ENCODE measurements around the gene HOXA2.

The HOXA2 gene

GRCh38 chr7:27142580-27143022, 40.1 kb upstream of the HOXA2 start:
- no peak for DNase-seq
- in situ Hi-C loops (cut with MboI; ENCODE audit: low pct_unique_long_range_greater_than_20kb, low sequenced_read_pairs) = no loop called here

DNA sequence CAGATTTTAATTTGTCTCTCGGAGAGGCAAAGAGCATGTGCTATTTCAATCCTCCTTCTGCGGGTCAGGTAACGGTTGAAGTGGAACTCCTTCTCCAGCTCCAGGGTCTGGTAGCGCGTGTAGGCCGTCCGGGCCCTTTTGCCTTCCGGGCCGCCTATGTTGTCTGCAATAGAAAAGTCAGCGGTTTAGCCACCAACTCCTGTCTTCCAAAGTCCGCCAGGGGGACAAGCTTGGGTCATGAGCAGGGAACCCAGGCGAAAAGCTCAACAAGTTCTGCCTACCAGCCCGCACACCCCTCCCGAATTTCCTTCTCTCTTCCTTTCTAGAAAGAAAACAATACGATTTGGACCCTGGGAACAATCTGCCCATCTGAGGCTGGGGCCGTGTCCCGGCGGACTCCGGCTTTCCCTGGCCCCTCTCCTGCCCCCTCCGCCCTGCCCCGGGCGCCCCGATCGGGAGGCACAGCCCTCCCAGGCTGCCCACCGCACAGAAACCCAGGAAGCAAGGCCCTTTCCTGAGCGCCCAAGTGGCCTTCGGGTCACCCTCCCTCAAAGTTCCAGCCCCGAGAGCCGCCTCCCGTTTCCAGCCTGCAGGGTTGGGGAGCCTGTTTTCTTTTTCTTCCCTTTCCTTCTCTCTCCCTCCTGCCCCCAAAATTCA, 39.6 kb upstream of the HOXA2 start:
- in situ Hi-C loops (cut with MboI; ENCODE audit: low pct_unique_long_range_greater_than_20kb, low sequenced_read_pairs) = no loop called here
- no peak for DNase-seq

DNA sequence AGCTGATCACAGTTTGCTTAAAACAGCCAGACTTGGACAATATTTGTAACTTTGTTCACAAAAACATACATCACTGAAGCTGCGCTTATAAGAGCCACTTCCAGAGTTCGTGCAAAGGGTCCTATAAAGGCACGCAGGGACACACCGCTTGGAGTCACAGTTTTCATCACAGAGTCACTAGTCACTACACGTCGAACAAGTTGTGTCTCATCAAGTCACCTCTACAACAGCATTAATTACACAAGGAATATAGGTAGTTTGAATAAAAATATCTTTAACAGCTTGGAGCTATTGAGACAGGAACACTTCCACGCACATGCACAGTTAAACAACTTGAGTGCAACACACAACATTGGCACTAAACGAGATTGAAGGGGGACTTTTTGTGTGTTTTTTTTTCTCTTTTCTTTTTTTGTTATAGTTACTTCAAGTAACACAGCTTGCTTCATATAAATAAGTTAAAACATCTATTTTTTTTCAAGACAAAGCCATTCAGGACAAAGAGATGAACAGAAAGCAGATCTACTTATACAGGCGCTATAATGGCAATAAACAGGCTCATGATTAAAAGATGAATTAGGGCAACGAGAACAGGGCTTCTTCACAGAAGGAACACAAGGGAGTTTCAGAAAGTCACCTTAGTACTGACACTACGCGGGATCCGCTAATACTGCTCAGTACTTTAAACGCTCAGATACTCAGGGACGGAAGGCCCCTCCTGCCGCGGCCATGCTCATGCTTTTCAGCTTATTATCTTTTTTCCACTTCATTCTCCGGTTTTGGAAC, 38.8 kb upstream of the HOXA2 start:
- no peak for DNase-seq
- in situ Hi-C loops (cut with MboI; ENCODE audit: low pct_unique_long_range_greater_than_20kb, low sequenced_read_pairs) = no loop called here

GRCh38 chr7:27140126-27140857, 37.8 kb upstream of the HOXA2 start:
- no peak for DNase-seq
- in situ Hi-C loops (cut with MboI; ENCODE audit: low pct_unique_long_range_greater_than_20kb, low sequenced_read_pairs) = no loop called here

DNA sequence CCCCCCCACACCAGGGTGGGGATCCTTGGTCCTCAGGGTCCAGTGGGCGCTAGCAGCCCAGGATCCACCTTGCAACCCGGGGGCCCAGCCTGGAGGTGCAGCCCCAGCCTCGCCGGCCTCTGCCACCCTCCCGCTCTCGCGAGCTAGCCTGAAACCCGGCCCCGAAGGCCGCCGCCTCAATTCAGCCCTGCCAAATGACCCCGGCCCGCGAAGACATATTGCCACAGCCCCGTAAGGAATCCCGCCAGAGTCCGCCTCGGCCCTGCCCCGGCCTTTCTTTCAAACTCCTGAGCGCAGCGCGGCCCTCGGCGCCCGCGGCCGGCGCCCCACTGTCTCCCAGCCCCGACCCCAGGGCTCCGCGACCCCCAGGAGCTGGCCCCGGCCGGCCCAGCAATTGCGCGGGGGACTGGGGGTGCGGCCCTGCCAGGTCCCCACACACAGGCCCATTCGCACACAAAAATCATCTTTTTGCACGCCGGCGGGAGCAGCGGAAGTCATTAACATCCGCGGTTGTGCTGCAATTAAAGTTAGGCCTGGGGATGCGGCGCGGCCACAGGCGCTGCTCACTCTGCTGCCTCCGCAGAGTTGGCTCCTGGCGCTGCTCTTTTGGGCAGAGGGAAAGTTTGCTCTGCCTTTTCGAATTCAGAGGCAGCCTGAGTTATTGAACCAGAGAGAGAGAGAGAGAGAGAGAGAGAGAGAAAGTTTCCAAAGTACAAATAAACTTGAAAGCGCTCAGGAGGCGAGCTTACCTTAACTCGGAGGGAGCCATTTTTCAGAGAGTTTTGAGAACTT, 37.0 kb upstream of the HOXA2 start:
- in situ Hi-C loops (cut with MboI; ENCODE audit: low pct_unique_long_range_greater_than_20kb, low sequenced_read_pairs) = no loop called here
- DNase-seq = no peak

- in situ Hi-C loops (cut with MboI; ENCODE audit: low pct_unique_long_range_greater_than_20kb, low sequenced_read_pairs) = no loop called here
- no peak for DNase-seq
Observed at GRCh38 chr7:27138985-27139333, 36.5 kb upstream of the HOXA2 start.

DNA sequence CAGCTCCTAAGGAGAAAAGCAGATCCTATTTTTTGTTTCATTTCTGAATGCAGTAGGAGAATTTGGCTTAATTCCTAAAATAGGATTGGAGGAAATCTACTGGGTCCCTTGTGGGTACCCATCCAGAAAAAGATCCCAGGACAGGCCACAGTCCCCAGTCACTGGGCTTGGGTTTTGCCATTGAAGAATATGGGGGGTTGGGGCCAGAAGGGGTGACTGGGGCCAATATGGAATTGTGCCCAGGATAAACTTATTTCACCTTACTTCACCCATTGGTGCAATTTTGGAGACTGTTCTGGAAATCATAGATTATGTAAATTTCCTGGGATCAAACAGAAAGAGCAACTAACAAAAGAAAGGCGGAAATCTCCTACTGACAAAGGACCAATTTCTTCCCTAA, 36.0 kb upstream of the HOXA2 start:
- in situ Hi-C loops (cut with MboI; ENCODE audit: low pct_unique_long_range_greater_than_20kb, low sequenced_read_pairs) = no loop called here
- DNase-seq = no peak

DNA sequence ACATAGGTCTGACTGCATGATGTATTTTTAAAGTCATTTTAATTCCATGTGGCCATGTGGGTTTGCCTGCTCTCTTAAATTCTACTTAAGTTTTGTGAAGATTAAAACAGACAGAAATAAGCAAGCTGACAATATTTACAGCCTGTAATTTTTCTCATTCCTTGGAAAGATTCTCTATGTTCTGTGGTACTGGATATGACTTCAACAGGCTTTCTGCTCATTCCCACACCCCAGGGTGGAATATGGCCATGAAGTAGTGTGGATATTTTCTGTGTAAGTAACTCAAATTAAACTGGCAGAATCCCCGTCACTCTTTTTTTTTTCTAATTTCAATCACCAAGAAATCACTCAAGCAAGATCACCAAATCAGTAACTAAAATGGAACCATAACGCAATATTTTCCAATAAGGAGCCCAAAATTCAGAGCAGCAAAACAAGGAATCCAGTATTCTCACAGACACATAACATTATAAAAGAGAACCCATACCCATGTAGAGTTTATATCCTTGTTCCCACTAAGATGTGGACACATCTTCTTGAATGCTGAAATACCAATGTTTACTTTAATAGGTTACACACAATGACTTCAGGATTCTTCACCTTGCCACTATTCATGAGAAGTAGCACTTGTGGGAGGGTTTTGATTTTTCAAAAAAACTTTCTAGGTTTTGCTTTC, 35.3 kb upstream of the HOXA2 start:
- in situ Hi-C loops (cut with MboI; ENCODE audit: low pct_unique_long_range_greater_than_20kb, low sequenced_read_pairs) = no loop called here
- no peak for DNase-seq

DNA sequence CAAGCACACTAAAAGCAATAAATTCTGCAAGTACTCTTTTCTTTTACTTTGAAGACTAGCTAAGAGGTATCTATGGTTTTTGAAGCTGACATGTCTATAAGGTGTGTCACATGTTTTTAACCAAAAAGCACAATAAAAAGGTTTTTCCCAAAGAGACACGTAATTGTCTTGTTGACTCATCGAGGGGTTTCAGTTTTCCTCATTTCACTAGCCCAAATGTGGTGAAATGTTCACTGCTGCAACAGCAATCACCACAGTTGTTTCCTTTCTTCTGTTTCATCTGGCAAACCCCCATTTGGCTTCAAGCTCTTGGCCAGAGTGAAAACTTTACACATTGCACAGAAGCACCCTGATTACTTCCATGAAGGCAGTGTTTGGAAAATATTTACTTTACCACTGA, 31.9 kb upstream of the HOXA2 start:
- peak; percentile 24 for DNase-seq
- in situ Hi-C loops (cut with MboI; ENCODE audit: low pct_unique_long_range_greater_than_20kb, low sequenced_read_pairs) = no loop called here

- in situ Hi-C loops (cut with MboI; ENCODE audit: low pct_unique_long_range_greater_than_20kb, low sequenced_read_pairs) = no loop called here
- no peak for DNase-seq
Observed at GRCh38 chr7:27133409-27134231, 31.1 kb upstream of the HOXA2 start.

DNA sequence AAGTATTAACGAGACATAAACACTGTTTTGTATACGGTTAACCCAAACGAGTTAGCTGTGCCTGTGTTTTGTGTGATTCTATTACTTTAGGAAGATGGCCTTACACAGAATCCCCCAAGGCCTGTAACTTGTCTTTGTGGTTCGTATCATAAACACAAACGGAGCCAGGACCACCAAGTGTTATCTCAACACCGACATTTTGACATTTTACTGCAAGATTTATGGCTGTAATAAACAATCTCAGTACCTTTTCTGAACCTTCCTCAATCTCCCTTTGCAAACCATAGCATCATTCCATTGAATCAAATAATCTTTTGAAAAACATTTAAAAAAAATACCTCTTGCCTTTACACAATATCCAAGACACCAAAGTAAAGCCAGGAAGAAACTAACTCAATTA, 30.5 kb upstream of the HOXA2 start:
- in situ Hi-C loops (cut with MboI; ENCODE audit: low pct_unique_long_range_greater_than_20kb, low sequenced_read_pairs) = no loop called here
- DNase-seq = no peak

DNA sequence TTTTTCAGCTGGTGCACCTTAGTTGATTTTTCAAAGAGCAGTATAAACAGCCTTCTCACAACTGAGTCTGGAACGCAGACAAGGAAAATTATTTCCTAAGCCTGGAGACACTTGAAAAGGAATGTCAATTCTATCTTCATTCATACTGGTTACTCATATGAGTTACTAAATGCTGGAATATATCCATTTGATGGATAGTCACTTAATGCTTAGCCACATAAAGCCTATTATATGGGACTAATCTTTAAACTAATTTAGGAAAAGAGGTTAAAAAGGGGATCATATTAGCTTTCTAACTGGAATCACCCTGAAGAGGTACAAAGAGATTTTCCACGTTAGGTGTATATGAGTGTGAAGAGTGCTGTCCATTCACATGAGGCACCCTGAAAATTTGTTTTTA, 29.7 kb upstream of the HOXA2 start:
- DNase-seq = no peak
- in situ Hi-C loops (cut with MboI; ENCODE audit: low pct_unique_long_range_greater_than_20kb, low sequenced_read_pairs) = no loop called here

GRCh38 chr7:27131390-27131819, 28.9 kb upstream of the HOXA2 start:
- in situ Hi-C loops (cut with MboI; ENCODE audit: low pct_unique_long_range_greater_than_20kb, low sequenced_read_pairs) = no loop called here
- no peak for DNase-seq

GRCh38 chr7:27130540-27131389, 28.3 kb upstream of the HOXA2 start, which contains the start of gene HOXA4:
Gene HOXA4 (minus strand): TSS chr7:27130757. CDS start chr7:27130733, 24 bp downstream.
- DNase-seq = no peak
- in situ Hi-C loops (cut with MboI; ENCODE audit: low pct_unique_long_range_greater_than_20kb, low sequenced_read_pairs) = no loop called here

- in situ Hi-C loops (cut with MboI; ENCODE audit: low pct_unique_long_range_greater_than_20kb, low sequenced_read_pairs) = no loop called here
- DNase-seq = no peak
Observed at GRCh38 chr7:27129729-27130539, 27.5 kb upstream of the HOXA2 start.
